A549 (cell line): ENCODE data around the gene FBXL4. TPM values are rescaled to one million over a fixed set of nuclear protein-coding genes. Genes with fewer than 3 reads are reported as not detected.

ENCODE experiments used
- ATAC-seq, 2 experiments: fragments of 200-7000 bp in 1 of 2; fragments of >200 bp in 1 of 2; cut with Nextera tagmentation in 1 of 2; cut with Tn5 transposase in 1 of 2; 3 replicates each; pipeline versions ENCODE4 v1.8.0 to v1.9.1; 2018 to 2020; ENCODE audit warnings: mild to moderate bottlenecking in 1 of 2, moderate library complexity in 1 of 2
- CTCF ChIA-PET: fragments of 300-600 bp; sonication (Branson Sonifier 250); formaldehyde crosslinking; extraction: SDS; loops from one replicate; lab custom pipeline; 2021; ENCODE audit warnings: antibody characterized with exemption, inconsistent platforms; lab: Yijun Ruan, JAX
- POLR2A ChIA-PET: fragments of 350-600 bp; formaldehyde crosslinking; extraction: SDS; loops from one replicate; lab custom pipeline; 2021; ENCODE audit warnings: antibody characterized with exemption, inconsistent platforms; lab: Yijun Ruan, JAX
- DNase-seq, 2 experiments: peaks; one replicate each; pipeline versions ENCODE4 v3.0.0 to v3.0.0-alpha.2; 2011 to 2016; ENCODE audit warnings: low read depth in 1 of 2, low spot score in 1 of 2
- FAIRE-seq: peaks from 2 replicates; lab custom pipeline; 2011; peaks lifted over from hg19 to GRCh38; lab: Jason Lieb, UNC
- H3K27ac ChIP-seq, 2 experiments: fragments of >200 bp; sonication (Bioruptor Twin); formaldehyde crosslinking; 3 replicates each; pipeline ENCODE4 v1.5.1; 2016 to 2017
- H3K4me1 ChIP-seq: fragments of >200 bp; sonication (Bioruptor Twin); formaldehyde crosslinking; 3 replicates; pipeline ENCODE4 v1.6.1; 2016
- H3K4me2 ChIP-seq: fragments of >200 bp; sonication (Bioruptor Twin); formaldehyde crosslinking; 3 replicates; pipeline ENCODE4 v1.6.1; 2016
- H3K4me3 ChIP-seq: fragments of >200 bp; sonication (Bioruptor Twin); formaldehyde crosslinking; 3 replicates; pipeline ENCODE4 v1.5.1; 2016
- H3K9me3 ChIP-seq: fragments of >200 bp; sonication (Bioruptor Twin); formaldehyde crosslinking; 3 replicates; pipeline ENCODE4 v1.6.1; 2016
- ATOH8 ChIP-seq: fragments of 250-450 bp; sonication (Bioruptor Pico); IDR thresholded peaks from 2 replicates; pipeline ENCODE4 v1.5.0; 2020; ENCODE audit warnings: low read depth, mild to moderate bottlenecking, moderate library complexity
- CBX8 ChIP-seq: fragments of 200-600 bp; sonication (generic); IDR thresholded peaks from 2 replicates; pipeline ENCODE4 v1.6.1; 2016
- EHMT2 ChIP-seq: fragments of 200-600 bp; sonication (generic); IDR thresholded peaks from 2 replicates; pipeline ENCODE4 v1.6.1; 2016; ENCODE audit warnings: antibody characterized with exemption, low read depth, mild to moderate bottlenecking, moderate library complexity
- ESRRA ChIP-seq: fragments of 150-350 bp; IDR thresholded peaks from 2 replicates; pipeline ENCODE4 v1.6.1; 2014; ENCODE audit warnings: mild to moderate bottlenecking, low read length, borderline replicate concordance
- FOSB ChIP-seq: fragments of 250-450 bp; sonication (Bioruptor Pico); IDR thresholded peaks from 2 replicates; pipeline ENCODE4 v1.5.0; 2020; ENCODE audit warnings: mild to moderate bottlenecking, moderate library complexity
- FOXS1 ChIP-seq: fragments of 250-450 bp; sonication (Bioruptor Pico); IDR thresholded peaks from 2 replicates; pipeline ENCODE4 v1.5.0; 2020; ENCODE audit warnings: mild to moderate bottlenecking, moderate library complexity
- HDAC2 ChIP-seq: fragments of 200-600 bp; sonication (generic); IDR thresholded peaks from 2 replicates; pipeline ENCODE4 v1.6.1; 2016
- HMGXB4 ChIP-seq: fragments of 250-450 bp; sonication (Bioruptor Pico); IDR thresholded peaks from 2 replicates; pipeline ENCODE4 v1.5.0; 2021; ENCODE audit warnings: mild to moderate bottlenecking, moderate library complexity, borderline replicate concordance
- HOXA7 ChIP-seq: fragments of 250-450 bp; sonication (Bioruptor Pico); IDR thresholded peaks from 2 replicates; pipeline ENCODE4 v1.5.0; 2020; ENCODE audit warnings: mild to moderate bottlenecking, moderate library complexity
- HOXB13 ChIP-seq: fragments of 250-450 bp; sonication (Bioruptor Pico); IDR thresholded peaks from 2 replicates; pipeline ENCODE4 v1.5.0; 2020; ENCODE audit warnings: low read depth, mild to moderate bottlenecking, moderate library complexity
- HOXB5 ChIP-seq: fragments of 250-450 bp; sonication (Bioruptor Pico); IDR thresholded peaks from 2 replicates; pipeline ENCODE4 v1.5.0; 2020; ENCODE audit warnings: mild to moderate bottlenecking, moderate library complexity
- JUNB ChIP-seq: fragments of >200 bp; sonication (Bioruptor Twin); formaldehyde crosslinking; IDR thresholded peaks from 2 replicates; pipeline ENCODE4 v1.6.1; 2016
- MYC ChIP-seq: IDR thresholded peaks from 2 replicates; pipeline ENCODE4 v1.6.1; 2012; ENCODE audit warnings: mild to moderate bottlenecking, inconsistent platforms, low read length, improper control_type of control experiment, borderline replicate concordance
- NFE2L2 ChIP-seq: fragments of 150-350 bp; conservative IDR thresholded peaks from 2 replicates; pipeline ENCODE4 v1.6.1; 2014; ENCODE audit warnings: low read length
- PHF8 ChIP-seq: fragments of 200-600 bp; sonication (generic); IDR thresholded peaks from 2 replicates; pipeline ENCODE4 v1.6.1; 2016; ENCODE audit warnings: low read depth, mild to moderate bottlenecking, antibody characterized with exemption, moderate library complexity, borderline replicate concordance
- POLR2A ChIP-seq: IDR thresholded peaks from 2 replicates; pipeline ENCODE4 v1.6.1; 2012; ENCODE audit warnings: mild to moderate bottlenecking, low read length
- RAD21 ChIP-seq, 2 experiments: fragments of >200 bp in 1 of 2; sonication (Bioruptor Twin) in 1 of 2; formaldehyde crosslinking in 1 of 2; IDR thresholded peaks in 1 of 2; conservative IDR thresholded peaks in 1 of 2; 2 replicates in 1 of 2; 3 replicates in 1 of 2; pipeline ENCODE4 v1.6.1; 2012 to 2018; ENCODE audit warnings: inconsistent platforms in 1 of 2
- REST ChIP-seq: fragments of 200-600 bp; sonication (generic); IDR thresholded peaks from 2 replicates; pipeline ENCODE4 v1.6.1; 2016; ENCODE audit warnings: antibody characterized with exemption, mild to moderate bottlenecking, moderate library complexity
- SMC3 ChIP-seq: fragments of >200 bp; sonication (Bioruptor Twin); formaldehyde crosslinking; IDR thresholded peaks from 3 replicates; pipeline ENCODE4 v1.6.1; 2018; ENCODE audit warnings: inconsistent platforms
- USF2 ChIP-seq: fragments of 450-650 bp; IDR thresholded peaks from 2 replicates; pipeline ENCODE4 v1.6.1; 2014; ENCODE audit warnings: antibody characterized with exemption
- ZC3H11A ChIP-seq: fragments of 450-650 bp; IDR thresholded peaks from 2 replicates; pipeline ENCODE4 v1.6.1; 2014; ENCODE audit warnings: antibody characterized with exemption, mild to moderate bottlenecking
- ZNF302 ChIP-seq: fragments of 250-450 bp; sonication (Bioruptor Pico); IDR thresholded peaks from 2 replicates; pipeline ENCODE4 v1.9.0; 2021; ENCODE audit warnings: inconsistent platforms, mild to moderate bottlenecking, moderate library complexity
- WGBS: methylation state at CpG from one replicate; pipeline ENCODE4 v1.1.6; 2017; ENCODE audit errors: missing lambda C conversion rate; 5-methylcytosine and 5-hydroxymethylcytosine counted together
- polyA plus RNA-seq, 4 experiments: library from polyadenylated mRNA; depleted of rRNA in 3 of 4; stranded (reverse); fragments of >200 nt; fragmentation: RNase III in 1 of 4; extraction: RNeasy Plus Mini Kit Qiagen cat#74134 plus additional on column Dnase treatment in 1 of 4; gene quantifications; 2 replicates in 3 of 4; 3 replicates in 1 of 4; pipeline ENCODE4 v1.2.3, GENCODE V29; 2011 to 2017

The FBXL4 gene
- polyA plus RNA-seq, 2 of the 4 experiments (the other 2 are of a cell fraction): 6.5 to 21.6 TPM

- Histone ChIP-seq H3K27ac (no peak overlapping the region), H3K4me2 (no peak overlapping the region), H3K4me1 (peaks cover 25% of the 10 kb centered on the region), H3K9me3 (peaks cover 19% of the 10 kb centered on the region), H3K4me3 (no peak overlapping the region)
- 98% methylated on average over 3 of the region's 3 CpGs for WGBS
- DNase-seq (peak in 1 of 2 experiments; percentile 13), FAIRE-seq (no peak), ATAC-seq (no peak)
- ChIA-PET CTCF (no interaction called here), POLR2A (no interaction called here)
- TF ChIP-seq MYC: no peak
- TF ChIP-seq PHF8: no peak
- no peak for TF ChIP-seq FOSB (CRISPR knock-in tag)
- TF ChIP-seq HOXB5 (CRISPR knock-in tag): no peak
- no peak for TF ChIP-seq JUNB
- TF ChIP-seq EHMT2: no peak
- TF ChIP-seq RAD21 (conservative IDR thresholded peaks at IDR 0.05 in 1 of 2, IDR thresholded peaks at IDR 0.05 in 1 of 2): no peak
- TF ChIP-seq CBX8: no peak
Measured at GRCh38 chr6:98942263-98942803, 5.4 kb downstream of the FBXL4 start.

GRCh38 chr6:98941319-98941718 is 6.4 kb downstream of the FBXL4 start:
- ChIA-PET CTCF (no interaction called here), POLR2A (no interaction called here)
- peaks cover 19% of the 10 kb centered on the region for H3K9me3 ChIP-seq
- TF ChIP-seq REST (no peak), SMC3 (no peak), ATOH8 (CRISPR knock-in tag) (no peak), HOXB13 (no peak), HOXB5 (CRISPR knock-in tag) (no peak), HMGXB4 (CRISPR knock-in tag) (no peak), HDAC2 (no peak), FOXS1 (CRISPR knock-in tag) (no peak), HOXA7 (CRISPR knock-in tag) (no peak), ZC3H11A (no peak), ESRRA (no peak), PHF8 (no peak), ZNF302 (CRISPR knock-in tag) (no peak), POLR2A (no peak), EHMT2 (no peak), NFE2L2 (no peak), USF2 (no peak)
- TF ChIP-seq, all 56 proteins: peak for 0
- FAIRE-seq: no peak
- Histone ChIP-seq H3K4me1 (peaks cover 23% of the 10 kb centered on the region), H3K4me3 (no peak overlapping the region), H3K4me2 (no peak overlapping the region), H3K27ac (no peak overlapping the region)
- DNase-seq: no peak
- WGBS: 93% methylated on average over 2 of the region's 2 CpGs
- no peak for ATAC-seq
